IMR-90 (cell line): ENCODE measurements around the gene COL15A1. TPM values are rescaled to one million over a fixed set of nuclear protein-coding genes. Genes with fewer than 3 reads are reported as not detected.

Experiments used
- ATAC-seq: fragments of 200-7000 bp; cut with Tn5 transposase; 2 replicates; pipeline ENCODE4 v1.9.1; 2020; ENCODE audit warnings: low read depth, mild to moderate bottlenecking, moderate library complexity
- BruUV-seq: library from RNA; stranded (reverse); fragments of 400-500 nt; replicated peaks from 2 replicates; lab custom pipeline; 2021; lab: Mats Ljungman, UMichigan
- CTCF ChIA-PET: fragments of 300-600 bp; formaldehyde crosslinking; extraction: SDS; loops from one replicate; lab custom pipeline; 2021; ENCODE audit warnings: antibody characterized with exemption; lab: Yijun Ruan, JAX
- POLR2A ChIA-PET: fragments of 300-600 bp; sonication (Branson Sonifier 250); formaldehyde crosslinking; loops from one replicate; lab custom pipeline; 2022; ENCODE audit warnings: antibody characterized with exemption; ENCODE audit not compliant: unreplicated experiment; lab: Charles Lee
- DNase-seq: peaks from one replicate; pipeline ENCODE4 v3.0.0; 2013
- H2AFZ ChIP-seq: replicated peaks from 2 replicates; pipeline ENCODE3; 2013; ENCODE audit warnings: low read length, mild to moderate bottlenecking; ENCODE audit not compliant: poor library complexity
- H2AK5ac ChIP-seq: 2 replicates; pipeline ENCODE4 v1.6.1; 2013; ENCODE audit warnings: low read depth, low read length, inconsistent platforms
- H2AK9ac ChIP-seq: replicated peaks from 2 replicates; pipeline ENCODE3; 2013; ENCODE audit warnings: mild to moderate bottlenecking, low read depth, low read length, moderate library complexity; ENCODE audit not compliant: poor library complexity
- H2BK120ac ChIP-seq: 2 replicates; pipeline ENCODE4 v1.6.1; 2013; ENCODE audit warnings: low read depth, low read length, inconsistent platforms
- H2BK15ac ChIP-seq: 3 replicates; pipeline ENCODE4 v1.6.1; 2013; ENCODE audit warnings: low read depth, low read length, inconsistent platforms
- H2BK20ac ChIP-seq: 2 replicates; pipeline ENCODE4 v1.6.1; 2013; ENCODE audit warnings: low read depth, mild to moderate bottlenecking, inconsistent platforms, low read length, moderate library complexity
- H2BK5ac ChIP-seq: 2 replicates; pipeline ENCODE4 v1.6.1; 2013; ENCODE audit warnings: mild to moderate bottlenecking, low read depth, low read length, inconsistent platforms; ENCODE audit not compliant: poor library complexity, severe bottlenecking
- H3K14ac ChIP-seq: replicated peaks from 2 replicates; pipeline ENCODE4 v1.6.1; 2013; ENCODE audit warnings: low read depth, low read length, inconsistent platforms
- H3K18ac ChIP-seq: 2 replicates; pipeline ENCODE4 v1.6.1; 2013; ENCODE audit warnings: low read depth, low read length, control low read depth
- H3K23ac ChIP-seq: 2 replicates; pipeline ENCODE4 v1.6.1; 2013; ENCODE audit warnings: low read depth, low read length, inconsistent platforms
- H3K27ac ChIP-seq: 2 replicates; pipeline ENCODE4 v1.5.1; 2013; ENCODE audit warnings: mild to moderate bottlenecking, control low read depth, low read length; ENCODE audit not compliant: insufficient read depth
- H3K27me3 ChIP-seq: 2 replicates; pipeline ENCODE4 v1.6.1; 2013; ENCODE audit warnings: low read length; ENCODE audit not compliant: control insufficient read depth, insufficient read depth
- H3K36me3 ChIP-seq: 2 replicates; pipeline ENCODE4 v1.6.1; 2013; ENCODE audit warnings: low read length, mixed read lengths; ENCODE audit not compliant: control insufficient read depth, insufficient read depth
- H3K4ac ChIP-seq: 2 replicates; pipeline ENCODE4 v1.6.1; 2013; ENCODE audit warnings: low read depth, low read length, inconsistent platforms
- H3K4me1 ChIP-seq: 2 replicates; pipeline ENCODE4 v1.6.1; 2013; ENCODE audit warnings: low read length, mixed read lengths; ENCODE audit not compliant: control insufficient read depth, insufficient read depth
- H3K4me2 ChIP-seq: 2 replicates; pipeline ENCODE4 v1.6.1; 2013; ENCODE audit warnings: low read depth, mild to moderate bottlenecking, control low read depth, low read length, moderate library complexity
- H3K4me3 ChIP-seq: 2 replicates; pipeline ENCODE4 v1.5.1; 2013; ENCODE audit warnings: low read depth, mild to moderate bottlenecking, control low read depth, low read length, moderate library complexity; ENCODE audit not compliant: insufficient read depth
- H3K56ac ChIP-seq: 2 replicates; pipeline ENCODE4 v1.6.1; 2013; ENCODE audit warnings: low read length, inconsistent platforms; ENCODE audit not compliant: insufficient read depth; ENCODE audit errors: extremely low read depth
- H3K79me1 ChIP-seq, 2 experiments: 2 replicates each; pipeline ENCODE4 v1.6.1; 2013; ENCODE audit warnings: low read length in 2 of 2, inconsistent platforms in 1 of 2, low read depth in 1 of 2
- H3K9ac ChIP-seq: 2 replicates; pipeline ENCODE4 v1.6.1; 2013; ENCODE audit warnings: low read depth, low read length, control low read depth
- H3K9me1 ChIP-seq: 2 replicates; pipeline ENCODE4 v1.6.1; 2013; ENCODE audit warnings: low read length, inconsistent platforms; ENCODE audit not compliant: insufficient read depth
- H3K9me3 ChIP-seq: 2 replicates; pipeline ENCODE4 v1.6.1; 2013; ENCODE audit warnings: low read length; ENCODE audit not compliant: control insufficient read depth, insufficient read depth
- H4K20me1 ChIP-seq: 2 replicates; pipeline ENCODE4 v1.6.1; 2013; ENCODE audit warnings: low read length, inconsistent platforms; ENCODE audit not compliant: insufficient read depth
- H4K5ac ChIP-seq: 2 replicates; pipeline ENCODE4 v1.6.1; 2013; ENCODE audit warnings: mild to moderate bottlenecking, low read depth, low read length, control low read depth
- H4K8ac ChIP-seq, 2 experiments: 2 replicates each; pipeline ENCODE4 v1.6.1; 2013; ENCODE audit warnings: low read depth in 2 of 2, low read length in 2 of 2, control low read depth in 1 of 2, inconsistent platforms in 1 of 2
- H4K91ac ChIP-seq: 2 replicates; pipeline ENCODE4 v1.6.1; 2013; ENCODE audit warnings: low read depth, low read length, inconsistent platforms; ENCODE audit not compliant: insufficient read depth
- RCOR1 ChIP-seq: IDR thresholded peaks from 2 replicates; pipeline ENCODE4 v1.6.1; 2012; ENCODE audit warnings: mild to moderate bottlenecking, low read length, improper control_type of control experiment; ENCODE audit not compliant: insufficient replicate concordance
- SMC3 ChIP-seq: fragments of 150-350 bp; IDR thresholded peaks from 2 replicates; pipeline ENCODE4 v1.6.1; 2016; ENCODE audit warnings: low read depth, mild to moderate bottlenecking, antibody characterized with exemption, low read length, moderate library complexity
- WGBS, 2 experiments: methylation state at CpG; one replicate each; pipeline versions ENCODE4 v1.1.5 to v1.1.7; 2013; ENCODE audit warnings: missing lambda C conversion rate in 2 of 2; ENCODE audit not compliant: insufficient read length in 1 of 2; ENCODE audit errors: extremely low coverage in 2 of 2; 5-methylcytosine and 5-hydroxymethylcytosine counted together
- dilution Hi-C: fragments of 300-500 bp; cut with HindIII; formaldehyde crosslinking; loops from one replicate; pipeline ENCODE4 v1.14.3; 2018; ENCODE audit warnings: low sequenced_read_pairs; ENCODE audit not compliant: unreplicated experiment
- in situ Hi-C: fragments of 300-500 bp; cut with MboI; formaldehyde crosslinking; loops from 3 replicates; pipeline ENCODE4 v1.14.3; 2019; ENCODE audit warnings: low sequenced_read_pairs, inconsistent platforms, mixed read lengths
- intact Hi-C: fragments of 100-400 bp; cut with micrococcal nuclease; formaldehyde crosslinking; loops from 2 replicates; pipeline ENCODE4 v1.10.0; 2022
- polyA plus RNA-seq, 3 experiments: library from polyadenylated mRNA; depleted of rRNA; stranded (reverse); fragments of >200 nt; gene quantifications; 2 replicates each; pipeline ENCODE4 v1.2.3, GENCODE V29; 2012; ENCODE audit warnings: low replicate concordance in 1 of 3
- total RNA-seq: library from RNA; depleted of rRNA; stranded (reverse); fragments of >200 nt; gene quantifications from 2 replicates; pipeline ENCODE4 v1.2.3, GENCODE V29; 2012

Gene COL15A1
- total and polyA plus RNA-seq, 2 of the 4 experiments (the other 2 are of a cell fraction), result 2.2 to 3.7 TPM

- no peak overlapping the region for H2AK9ac ChIP-seq
- intact Hi-C loops (no loop called here), in situ Hi-C loops (no loop called here), dilution Hi-C loops (no loop called here)
- H3K4me3 ChIP-seq, result no peak overlapping the region
- peaks cover 6% of the 10 kb centered on the region; the same call in 1 of the 2 replicates for H4K20me1 ChIP-seq
- TF ChIP-seq RCOR1 (no peak), SMC3 (no peak)
- peak overlapping the region; percentile 96 for H3K18ac ChIP-seq
- H3K9me3 ChIP-seq, result no peaks in the 10 kb centered on the region
- H2AFZ ChIP-seq, result no peak overlapping the region
- peak overlapping the region; percentile 96; the same call in 2 of the 3 replicates for H2BK15ac ChIP-seq
- H3K4me2 ChIP-seq, result no peak overlapping the region
- H3K4me1 ChIP-seq, result peaks cover 49% of the 10 kb centered on the region
- 59% methylated on average over 5 of the region's 8 CpGs; no CpG with 5 or more reads in 1 of the 2 experiments for WGBS, 2 experiments
- ChIA-PET CTCF (no interaction called here), POLR2A (no interaction called here)
- 0 out of 2 replicates have a peak overlapping the region, but pooled peaks have one; percentile 23 for H3K56ac ChIP-seq
- H2BK5ac ChIP-seq, result peak overlapping the region; percentile 15
- peaks cover 52% of the 10 kb centered on the region for H3K36me3 ChIP-seq
- peak overlapping the region; percentile 19 for H3K27ac ChIP-seq
- peak overlapping the region; percentile 95 for H4K5ac ChIP-seq
- H2BK20ac ChIP-seq, result peak overlapping the region; percentile 97
- peak overlapping the region; percentile 98 for H2AK5ac ChIP-seq
- H3K23ac ChIP-seq, result no peak overlapping the region
- ATAC-seq, result no peak
- BruUV-seq, result no TSS peak
- no peak for DNase-seq
- H3K27me3 ChIP-seq, result no peaks in the 10 kb centered on the region
- peak overlapping the region; percentile 98 for H2BK120ac ChIP-seq
- H3K9ac ChIP-seq, result peak overlapping the region; percentile 35
- H4K91ac ChIP-seq, result peak overlapping the region; percentile 100
- H4K8ac ChIP-seq, result peak overlapping the region; percentile 26 to 96; a peak in 3 of 4 replicates
- H3K14ac ChIP-seq, result peak overlapping the region; percentile 57
- H3K9me1 ChIP-seq, result peaks cover 37% of the 10 kb centered on the region
- H3K4ac ChIP-seq, result peak overlapping the region; percentile 98
- peaks cover 0 to 11% of the 10 kb centered on the region in 2 experiments; a peak in 2 of 4 replicates for H3K79me1 ChIP-seq
These were observed 79.5 kb downstream of the COL15A1 start for GRCh38 chr9:99023231-99023630.
